A375 (cell line): ENCODE data around the gene PPT1. TPM values are rescaled to one million over a fixed set of nuclear protein-coding genes. Genes with fewer than 3 reads are reported as not detected.

Experiments used
- total RNA-seq: library from RNA; depleted of rRNA; stranded (reverse); fragments of >200 nt; shearing (Covaris generic); gene quantifications from 2 replicates; pipeline ENCODE4 v1.2.3, GENCODE V29; 2014; rRNA removed

PPT1 gene
- 63.9 and 69.6 TPM in 2 replicates for total RNA-seq

GRCh38 chr1:40096977-40097782 lies at the start of gene PPT1:
Gene PPT1 (minus strand): TSS chr1:40097252. CDS start chr1:40097238, 14 bp downstream.

GRCh38 chr1:40040511-40041465 lies 56.3 kb downstream of the PPT1 start, which contains the start of gene CAP1:
Gene CAP1 (plus strand): TSS chr1:40040729. CDS start chr1:40059347, 18,618 bp downstream.

Other genes starting within 250 kb of the PPT1 start
- gene TRIT1, start 213.7 kb downstream of the PPT1 start, total RNA-seq, result 36.4 and 45.4 TPM in 2 replicates
- gene MYCL, start 195.3 kb downstream of the PPT1 start, total RNA-seq, result 1.6 and 2.5 TPM in 2 replicates
- gene MFSD2A, start 142.1 kb downstream of the PPT1 start, total RNA-seq, result 20.3 and 20.9 TPM in 2 replicates
- gene CAP1, start 56.5 kb downstream of the PPT1 start, total RNA-seq, result 245 and 268 TPM in 2 replicates
- 12.1 and 14.9 TPM in 2 replicates for gene RLF, start 64.1 kb upstream of the PPT1 start, total RNA-seq
- not detected in 2 replicates for gene TMCO2, start 150.7 kb upstream of the PPT1 start, total RNA-seq
- gene ZMPSTE24, start 161.0 kb upstream of the PPT1 start, total RNA-seq, result 29.4 and 33.9 TPM in 2 replicates
- gene COL9A2, start 220.0 kb upstream of the PPT1 start, total RNA-seq, result 9.9 and 10.6 TPM in 2 replicates